Stimulated activated CD4-positive, alpha-beta T cell treated with anti-CD3 and anti-CD28 coated beads, Interleukin-2, amount 100 ng/mL, for 4 hours (primary cell): ENCODE data around the gene SKA1.
"Not testable (repeated sequence)": the region's sequence is repeated elsewhere in the genome, so short reads cannot be mapped to it uniquely, and the experiment has no call there.

Experiments used
- DNase-seq: peaks from one replicate; pipeline ENCODE4 v3.0.0-alpha.2; 2020; ENCODE audit warnings: low read depth

SKA1 gene

GRCh38 chr18:50432915-50433314 is 58.1 kb downstream of the SKA1 start:
- no peak for DNase-seq

GRCh38 chr18:50436742-50437141 is 61.9 kb downstream of the SKA1 start:
- not testable (repeated sequence) for DNase-seq

DNA sequence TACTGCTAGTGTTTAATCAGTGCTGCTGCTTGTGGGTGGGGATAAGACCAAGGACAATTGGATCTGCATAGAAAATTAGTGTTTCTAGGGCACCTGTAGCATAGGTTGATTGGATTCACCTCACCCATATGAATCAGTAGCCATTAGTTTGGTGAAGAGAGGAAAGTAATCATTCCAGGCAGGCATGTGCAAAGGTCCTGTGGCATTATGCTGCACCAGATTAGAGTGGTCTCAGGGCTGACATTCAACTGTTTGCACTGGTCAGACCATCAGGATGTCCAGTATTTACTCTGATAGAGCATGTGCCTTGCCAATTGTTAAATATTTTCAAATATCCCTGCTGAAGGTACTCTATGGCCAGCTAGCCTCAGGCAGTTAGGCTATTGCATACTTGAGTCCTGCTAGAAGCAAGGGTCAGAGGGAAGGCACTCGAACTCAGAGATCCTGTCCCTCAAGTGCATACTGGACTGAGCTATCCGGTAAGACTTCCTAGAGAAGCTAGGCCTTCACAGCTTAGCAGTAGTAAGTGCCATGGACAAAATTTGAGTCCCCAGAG is 64.7 kb downstream of the SKA1 start:
- no peak for DNase-seq

- DNase-seq, result no peak
Observed at GRCh38 chr18:50441016-50441415, 66.2 kb downstream of the SKA1 start.

GRCh38 chr18:50441501-50441900 is 66.7 kb downstream of the SKA1 start:
- no peak for DNase-seq
